CD4-positive, alpha-beta T cell treated with Interleukin-17A for 1 hour (primary cell): ENCODE results near the gene KDM5A.
"Not testable (repeated sequence)": the region's sequence is repeated elsewhere in the genome, so short reads cannot be mapped to it uniquely, and the experiment has no call there.

Experiments
- DNase-seq: peaks from one replicate; pipeline ENCODE4 v3.0.0-alpha.2; 2020

KDM5A gene

GRCh38 chr12:237026-237815 is 151.9 kb downstream of the KDM5A start:
- DNase-seq = no peak

DNA sequence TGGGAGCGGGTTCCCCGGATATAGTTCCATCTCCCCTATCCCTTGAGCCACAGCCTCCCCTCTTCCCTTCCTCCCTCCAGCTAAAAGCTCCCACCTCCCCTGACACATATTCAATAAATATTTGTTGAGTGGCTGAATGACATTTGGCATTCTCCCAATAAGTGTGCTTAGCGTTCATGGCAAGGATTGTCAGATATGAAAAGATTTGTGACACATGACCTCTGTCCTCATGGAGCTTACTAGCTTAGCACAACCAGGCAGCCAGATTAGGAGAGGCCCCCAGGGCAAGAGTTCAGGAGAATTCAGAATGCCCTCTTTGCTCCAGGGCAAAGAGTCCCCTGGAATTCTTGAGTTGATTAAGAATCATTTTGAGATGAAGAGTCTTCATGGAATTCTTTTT is 152.7 kb downstream of the KDM5A start:
- no peak for DNase-seq

DNA sequence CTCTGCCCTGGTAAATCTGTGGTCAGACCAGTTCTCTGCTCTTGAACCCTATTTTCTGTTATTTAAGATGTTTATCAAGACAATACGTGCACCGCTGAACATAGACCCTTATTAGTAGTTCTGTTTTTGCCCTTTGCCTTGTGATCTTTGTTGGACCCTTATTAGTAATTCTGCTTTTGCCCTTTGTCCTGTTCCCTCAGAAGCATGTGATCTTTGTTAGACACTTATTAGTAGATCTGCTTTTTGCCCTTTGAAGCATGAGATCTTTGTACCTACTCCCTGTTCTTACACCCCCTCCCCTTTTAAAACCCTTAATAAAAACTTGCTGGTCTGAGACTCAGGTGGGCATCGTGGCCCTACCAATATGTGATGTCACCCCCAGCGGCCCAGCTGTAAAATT is 153.2 kb downstream of the KDM5A start:
- DNase-seq = not testable (repeated sequence)

DNA sequence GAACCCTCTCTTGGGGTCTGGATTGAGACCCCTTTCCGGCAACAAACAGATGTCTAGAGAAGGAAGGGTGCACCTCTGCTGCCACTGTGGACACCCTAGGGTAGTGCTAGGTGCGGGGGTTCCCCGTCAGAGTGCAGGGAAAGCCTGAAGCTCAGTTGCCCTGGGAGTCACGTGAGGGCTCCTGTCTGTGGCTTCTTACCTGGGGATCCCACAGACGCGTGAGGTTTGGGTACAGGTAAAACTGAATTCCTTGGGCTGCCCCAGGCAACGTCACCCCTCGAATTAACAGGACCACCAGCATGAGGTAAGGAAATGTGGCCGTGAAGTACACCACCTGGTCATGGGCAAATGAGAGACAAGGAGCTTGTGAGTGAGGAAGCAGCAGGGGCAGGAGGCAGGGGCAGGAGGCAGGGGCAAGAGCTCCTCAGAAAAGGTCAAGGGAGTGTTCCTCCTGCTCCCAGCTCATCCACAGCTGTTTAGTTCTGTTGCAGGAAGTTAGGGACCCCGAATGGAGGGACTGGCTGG is 154.2 kb downstream of the KDM5A start:
- no peak for DNase-seq

DNA sequence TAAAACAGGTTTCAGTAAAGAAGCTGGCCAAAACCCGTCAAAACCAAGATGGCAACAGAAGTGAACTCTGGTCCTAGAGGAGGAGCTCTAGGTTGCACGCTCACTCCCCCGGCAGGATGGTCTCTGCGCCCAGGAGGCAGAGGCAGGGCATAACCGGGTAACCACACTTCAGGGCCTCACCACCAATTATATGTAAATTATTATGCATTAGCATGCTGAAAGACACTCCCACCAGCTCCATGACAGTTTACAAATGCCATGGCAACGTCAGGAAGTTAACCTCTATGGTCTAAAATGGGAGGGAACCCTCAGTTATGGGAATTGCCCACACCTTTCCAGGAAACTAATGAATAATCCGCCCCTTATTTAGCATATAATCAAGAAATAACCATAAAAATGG is 155.1 kb downstream of the KDM5A start:
- DNase-seq = no peak

GRCh38 chr12:233615-233968 is 155.5 kb downstream of the KDM5A start:
- no peak for DNase-seq

- no peak for DNase-seq
Measured at GRCh38 chr12:232731-233614, 156.1 kb downstream of the KDM5A start.

- no peak for DNase-seq
Measured at GRCh38 chr12:230925-231671, 158.0 kb downstream of the KDM5A start.
